Sigmoid colon (tissue), 4 donors: Measurements from ENCODE around the gene MYLK.

Source experiments
- EP300 ChIP-seq, 4 donors: sonication (generic); formaldehyde crosslinking; IDR thresholded peaks; one replicate each; pipeline ENCODE4 v1.6.1; 2017; ENCODE audit warnings: antibody characterized with exemption in 4 of 4
- TF ChIP-seq, protein P1 (sequence below), 4 experiments: fragments of 450-650 bp in 3 of 4; fragments of 200-600 bp in 1 of 4; IDR thresholded peaks; one replicate each; pipeline ENCODE4 v1.5.1; 2016 to 2019; ENCODE audit warnings: antibody characterized with exemption in 4 of 4, mild to moderate bottlenecking in 3 of 4, moderate library complexity in 2 of 4

DNA sequence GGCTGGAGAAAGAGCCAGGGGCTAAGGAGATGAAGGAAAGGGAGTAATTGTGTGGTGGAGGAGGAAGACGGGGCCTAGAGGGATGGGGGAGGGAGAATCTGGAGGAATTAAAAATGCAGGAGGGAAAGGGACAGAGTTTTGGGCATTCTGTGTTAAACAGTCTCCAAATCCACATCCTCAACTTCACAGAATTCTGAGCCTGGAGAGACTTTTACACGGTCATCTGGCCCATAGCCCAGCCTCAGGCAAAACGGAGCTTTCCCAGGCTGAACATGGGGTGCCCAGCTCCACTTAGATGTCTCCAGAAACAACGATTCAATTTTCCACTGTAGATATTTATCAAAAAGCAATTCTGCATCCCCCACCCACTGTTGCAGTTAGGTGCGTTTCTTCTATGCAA, 161.7 kb downstream of the MYLK start:
- TF ChIP-seq, protein P1, sequence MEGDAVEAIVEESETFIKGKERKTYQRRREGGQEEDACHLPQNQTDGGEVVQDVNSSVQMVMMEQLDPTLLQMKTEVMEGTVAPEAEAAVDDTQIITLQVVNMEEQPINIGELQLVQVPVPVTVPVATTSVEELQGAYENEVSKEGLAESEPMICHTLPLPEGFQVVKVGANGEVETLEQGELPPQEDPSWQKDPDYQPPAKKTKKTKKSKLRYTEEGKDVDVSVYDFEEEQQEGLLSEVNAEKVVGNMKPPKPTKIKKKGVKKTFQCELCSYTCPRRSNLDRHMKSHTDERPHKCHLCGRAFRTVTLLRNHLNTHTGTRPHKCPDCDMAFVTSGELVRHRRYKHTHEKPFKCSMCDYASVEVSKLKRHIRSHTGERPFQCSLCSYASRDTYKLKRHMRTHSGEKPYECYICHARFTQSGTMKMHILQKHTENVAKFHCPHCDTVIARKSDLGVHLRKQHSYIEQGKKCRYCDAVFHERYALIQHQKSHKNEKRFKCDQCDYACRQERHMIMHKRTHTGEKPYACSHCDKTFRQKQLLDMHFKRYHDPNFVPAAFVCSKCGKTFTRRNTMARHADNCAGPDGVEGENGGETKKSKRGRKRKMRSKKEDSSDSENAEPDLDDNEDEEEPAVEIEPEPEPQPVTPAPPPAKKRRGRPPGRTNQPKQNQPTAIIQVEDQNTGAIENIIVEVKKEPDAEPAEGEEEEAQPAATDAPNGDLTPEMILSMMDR (IDR thresholded peaks at IDR 0.05), result no peak
- TF ChIP-seq EP300 (IDR thresholded peaks at IDR 0.05), result no peak
